IMR-90 (cell line): ENCODE results near the gene ADAMTS16.

Experiments used
- BHLHE40 ChIP-seq: fragments of 150-350 bp; IDR thresholded peaks from 2 replicates; pipeline ENCODE4 v1.6.1; 2016; ENCODE audit warnings: mild to moderate bottlenecking, low read depth, low read length
- CEBPB ChIP-seq: IDR thresholded peaks from 2 replicates; pipeline ENCODE4 v1.6.1; 2012; ENCODE audit warnings: low read depth, low read length, improper control_type of control experiment
- FOS ChIP-seq: fragments of 150-350 bp; IDR thresholded peaks from 2 replicates; pipeline ENCODE4 v1.6.1; 2016; ENCODE audit warnings: low read depth, low read length
- MAFK ChIP-seq: IDR thresholded peaks from 2 replicates; pipeline ENCODE4 v1.6.1; 2012; ENCODE audit warnings: low read depth, low read length, improper control_type of control experiment
- MAZ ChIP-seq: IDR thresholded peaks from 2 replicates; pipeline ENCODE4 v1.6.1; 2012; ENCODE audit warnings: low read depth, mild to moderate bottlenecking, low read length, improper control_type of control experiment, moderate library complexity, borderline replicate concordance
- MXI1 ChIP-seq: IDR thresholded peaks from 2 replicates; pipeline ENCODE4 v1.6.1; 2012; ENCODE audit warnings: low read depth, mild to moderate bottlenecking, low read length, moderate library complexity, borderline replicate concordance
- POLR2A ChIP-seq: IDR thresholded peaks from 2 replicates; pipeline ENCODE4 v1.6.1; 2012; ENCODE audit warnings: mild to moderate bottlenecking, low read depth, low read length
- RAD21 ChIP-seq: IDR thresholded peaks from 2 replicates; pipeline ENCODE4 v1.6.1; 2012; ENCODE audit warnings: low read length, improper control_type of control experiment
- RCOR1 ChIP-seq: IDR thresholded peaks from 2 replicates; pipeline ENCODE4 v1.6.1; 2012; ENCODE audit warnings: mild to moderate bottlenecking, low read length, improper control_type of control experiment; ENCODE audit not compliant: insufficient replicate concordance
- RFX5 ChIP-seq: IDR thresholded peaks from 2 replicates; pipeline ENCODE4 v1.8.0; 2012; ENCODE audit warnings: low read depth, mild to moderate bottlenecking, low read length, moderate library complexity
- SMC3 ChIP-seq: fragments of 150-350 bp; IDR thresholded peaks from 2 replicates; pipeline ENCODE4 v1.6.1; 2016; ENCODE audit warnings: low read depth, mild to moderate bottlenecking, antibody characterized with exemption, low read length, moderate library complexity
- TF ChIP-seq, protein P1 (sequence below): conservative IDR thresholded peaks from 2 replicates; pipeline ENCODE4 v1.5.1; 2012; ENCODE audit warnings: mild to moderate bottlenecking, low read depth, low read length, improper control_type of control experiment
- TF ChIP-seq, protein P2 (sequence below): fragments of 150-350 bp; IDR thresholded peaks from 2 replicates; pipeline ENCODE4 v1.6.1; 2016; ENCODE audit warnings: low read depth, mild to moderate bottlenecking, low read length, moderate library complexity, borderline replicate concordance

DNA sequence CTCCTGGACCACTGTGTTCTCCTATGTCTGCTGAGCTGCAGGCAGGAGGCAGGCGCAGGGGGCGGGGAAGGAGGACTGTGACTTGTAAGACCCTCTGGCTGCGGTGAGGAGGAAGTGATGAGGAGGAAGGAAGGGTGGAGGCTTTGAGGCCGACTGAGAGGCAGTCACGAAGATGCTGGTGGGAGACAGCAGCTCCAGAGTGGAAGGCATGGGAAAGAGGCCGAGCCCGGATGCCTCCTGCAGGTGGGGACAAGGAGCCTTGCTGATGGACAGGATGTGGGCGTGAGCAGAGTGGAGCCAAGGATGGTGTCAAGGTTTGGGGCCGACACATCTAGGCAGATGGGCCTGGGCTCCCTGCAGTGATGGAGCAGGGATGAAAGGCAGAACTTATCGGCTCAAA, 208.0 kb downstream of the ADAMTS16 start:
- TF ChIP-seq, protein P1, sequence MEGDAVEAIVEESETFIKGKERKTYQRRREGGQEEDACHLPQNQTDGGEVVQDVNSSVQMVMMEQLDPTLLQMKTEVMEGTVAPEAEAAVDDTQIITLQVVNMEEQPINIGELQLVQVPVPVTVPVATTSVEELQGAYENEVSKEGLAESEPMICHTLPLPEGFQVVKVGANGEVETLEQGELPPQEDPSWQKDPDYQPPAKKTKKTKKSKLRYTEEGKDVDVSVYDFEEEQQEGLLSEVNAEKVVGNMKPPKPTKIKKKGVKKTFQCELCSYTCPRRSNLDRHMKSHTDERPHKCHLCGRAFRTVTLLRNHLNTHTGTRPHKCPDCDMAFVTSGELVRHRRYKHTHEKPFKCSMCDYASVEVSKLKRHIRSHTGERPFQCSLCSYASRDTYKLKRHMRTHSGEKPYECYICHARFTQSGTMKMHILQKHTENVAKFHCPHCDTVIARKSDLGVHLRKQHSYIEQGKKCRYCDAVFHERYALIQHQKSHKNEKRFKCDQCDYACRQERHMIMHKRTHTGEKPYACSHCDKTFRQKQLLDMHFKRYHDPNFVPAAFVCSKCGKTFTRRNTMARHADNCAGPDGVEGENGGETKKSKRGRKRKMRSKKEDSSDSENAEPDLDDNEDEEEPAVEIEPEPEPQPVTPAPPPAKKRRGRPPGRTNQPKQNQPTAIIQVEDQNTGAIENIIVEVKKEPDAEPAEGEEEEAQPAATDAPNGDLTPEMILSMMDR: no peak
- TF ChIP-seq POLR2A (no peak), RFX5 (no peak), SMC3 (no peak), MXI1 (no peak), MAZ (no peak), BHLHE40 (no peak), RCOR1 (no peak), RAD21 (no peak), FOS (no peak), CEBPB (no peak), MAFK (no peak)
- TF ChIP-seq, protein P2, sequence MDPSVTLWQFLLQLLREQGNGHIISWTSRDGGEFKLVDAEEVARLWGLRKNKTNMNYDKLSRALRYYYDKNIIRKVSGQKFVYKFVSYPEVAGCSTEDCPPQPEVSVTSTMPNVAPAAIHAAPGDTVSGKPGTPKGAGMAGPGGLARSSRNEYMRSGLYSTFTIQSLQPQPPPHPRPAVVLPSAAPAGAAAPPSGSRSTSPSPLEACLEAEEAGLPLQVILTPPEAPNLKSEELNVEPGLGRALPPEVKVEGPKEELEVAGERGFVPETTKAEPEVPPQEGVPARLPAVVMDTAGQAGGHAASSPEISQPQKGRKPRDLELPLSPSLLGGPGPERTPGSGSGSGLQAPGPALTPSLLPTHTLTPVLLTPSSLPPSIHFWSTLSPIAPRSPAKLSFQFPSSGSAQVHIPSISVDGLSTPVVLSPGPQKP: no peak
